Spleen (tissue), 11 donors: ENCODE results near the gene S1PR3. TPM values are rescaled to one million over a fixed set of nuclear protein-coding genes. Genes with fewer than 3 reads are reported as not detected.

ENCODE experiments used
- DNase-seq: peaks from one replicate; pipeline ENCODE4 v3.0.0-alpha.2; 2020
- H3K27ac ChIP-seq, 8 donors: fragments of 200-600 bp; sonication (generic) in 7 of 8; 1 replicate in 4 of 8; 2 replicates in 4 of 8; pipeline versions ENCODE4 v1.5.0 to v1.8.0; 2016 to 2021; ENCODE audit warnings: inconsistent platforms in 4 of 8, mild to moderate bottlenecking in 4 of 8, moderate library complexity in 1 of 8
- H3K27me3 ChIP-seq, 7 donors: fragments of 200-600 bp; sonication (generic) in 6 of 7; replicated peaks in 1 of 7; 1 replicate in 4 of 7; 2 replicates in 3 of 7; pipeline versions ENCODE4 v1.5.0 to v1.8.0; 2016 to 2021; ENCODE audit warnings: inconsistent platforms in 3 of 7, mild to moderate bottlenecking in 1 of 7
- H3K36me3 ChIP-seq, 6 donors: fragments of 200-600 bp; sonication (generic) in 5 of 6; 1 replicate in 4 of 6; 2 replicates in 2 of 6; pipeline versions ENCODE4 v1.5.0 to v1.8.0; 2016 to 2021; ENCODE audit warnings: inconsistent platforms in 2 of 6
- H3K4me1 ChIP-seq, 6 donors: fragments of 200-600 bp; sonication (generic) in 5 of 6; 1 replicate in 3 of 6; 2 replicates in 3 of 6; pipeline versions ENCODE4 v1.5.0 to v1.8.0; 2016 to 2021; ENCODE audit warnings: inconsistent platforms in 3 of 6
- H3K4me3 ChIP-seq, 8 donors: fragments of 200-600 bp; sonication (generic) in 7 of 8; 1 replicate in 4 of 8; 2 replicates in 4 of 8; pipeline versions ENCODE4 v1.5.0 to v1.8.0; 2016 to 2021; ENCODE audit warnings: inconsistent platforms in 4 of 8, mild to moderate bottlenecking in 4 of 8, moderate library complexity in 2 of 8
- H3K9me3 ChIP-seq, 8 donors: fragments of 200-600 bp; sonication (generic) in 7 of 8; 1 replicate in 4 of 8; 2 replicates in 4 of 8; pipeline versions ENCODE4 v1.5.0 to v1.8.0; 2016 to 2021; ENCODE audit warnings: inconsistent platforms in 4 of 8
- CTCF ChIP-seq, 11 experiments: fragments of 200-600 bp in 7 of 11; fragments of 450-650 bp in 4 of 11; sonication (generic) in 4 of 11; IDR thresholded peaks in 8 of 11; conservative IDR thresholded peaks in 3 of 11; 1 replicate in 7 of 11; 2 replicates in 4 of 11; pipeline versions ENCODE4 v1.4.0 to v1.8.0; 2016 to 2021; ENCODE audit warnings: antibody characterized with exemption in 11 of 11, inconsistent platforms in 4 of 11, mild to moderate bottlenecking in 1 of 11
- POLR2A ChIP-seq, 3 donors: fragments of 450-650 bp; IDR thresholded peaks; one replicate each; pipeline ENCODE4 v1.5.1; 2017; ENCODE audit warnings: antibody characterized with exemption in 3 of 3, mild to moderate bottlenecking in 1 of 3
- POLR2AphosphoS5 ChIP-seq, 3 donors: sonication (generic); formaldehyde crosslinking; IDR thresholded peaks; one replicate each; pipeline ENCODE4 v1.5.1; 2017; ENCODE audit warnings: antibody characterized with exemption in 3 of 3
- WGBS, 5 donors: extraction: QIAGEN DNeasy Blood & Tissue Kit in 3 of 5; methylation state at CpG; one replicate each; pipeline versions ENCODE4 v1.1.5 to v1.1.7; 2013 to 2018; 5-methylcytosine and 5-hydroxymethylcytosine counted together
- intact Hi-C: fragments of 100-400 bp; cut with DNase I; formaldehyde crosslinking; loops from one replicate; pipeline ENCODE4 v1.15.0; 2023; ENCODE audit warnings: low total_unique reads
- polyA plus RNA-seq, 3 donors: library from polyadenylated mRNA; stranded (reverse); fragments of 200-250 nt; gene quantifications; one replicate each; pipeline ENCODE4 v1.2.1, GENCODE V29; 2013
- total RNA-seq, 7 donors: library from RNA; depleted of rRNA in 3 of 7; stranded (reverse); fragments of >200 nt in 3 of 7; fragmentation: NEBNext Ultra II Directional in 4 of 7; extraction: Animal tissue kit (Norgen Biotek cat#: 25700) in 4 of 7; gene quantifications; one replicate each; pipeline versions ENCODE4 v1.1.0 to v1.2.1, GENCODE V29; 2016 to 2021
- donor health status: healthy with polysubstance abuse.
- donor health status: DM: no; HTN: no; CAD: no; lungs with moderate emphysema.
- donor health status: DM: no; HTN: no; CAD: no.
- donor health status: Bipolar disorder and iron deficiency.
- donor health status: healthy.
- donor health status: DM: no; HTN: no; CAD: no.
- donor health status: DM: yes; HTN: yes; CAD: no.

The S1PR3 gene
- total and polyA plus RNA-seq, 10 donors, result 6.4 to 50.9 (median 34.3) TPM

- Histone ChIP-seq H3K4me3 (no peak overlapping the region), H3K27ac (no peak overlapping the region), H3K27me3 (peaks cover 0 to 5% (median 0%) of the 10 kb centered on the region in 7 donors), H3K36me3 (no peaks in the 10 kb centered on the region), H3K9me3 (peaks cover 0 to 2% (median 0%) of the 10 kb centered on the region in 8 donors), H3K4me1 (no peaks in the 10 kb centered on the region)
- intact Hi-C loops, result no loop called here
- no peak for TF ChIP-seq POLR2A (IDR thresholded peaks at IDR 0.05)
- no peak for TF ChIP-seq POLR2AphosphoS5 (IDR thresholded peaks at IDR 0.05)
- no peak for TF ChIP-seq CTCF (IDR thresholded peaks at IDR 0.05 in 8 of 11, conservative IDR thresholded peaks at IDR 0.05 in 3 of 11)
- WGBS, 5 donors, result 62 to 74% (median 72%) methylated on average over 8 of the region's 8 CpGs
- no peak for DNase-seq
These were observed 15.0 kb upstream of the S1PR3 start for GRCh38 chr9:88975966-88976889.

- intact Hi-C loops, result no loop called here
- Histone ChIP-seq H3K4me3 (no peak overlapping the region), H3K27ac (no peak overlapping the region), H3K36me3 (no peaks in the 10 kb centered on the region), H3K9me3 (peaks cover 0 to 9% (median 0%) of the 10 kb centered on the region in 8 donors), H3K27me3 (peaks cover 0 to 5% (median 0%) of the 10 kb centered on the region in 7 donors), H3K4me1 (no peaks in the 10 kb centered on the region)
- 84 to 95% (median 85%) methylated on average over 5 of the region's 5 CpGs for WGBS, 5 donors
- TF ChIP-seq POLR2AphosphoS5 (IDR thresholded peaks at IDR 0.05), result no peak
- TF ChIP-seq POLR2A (IDR thresholded peaks at IDR 0.05), result no peak
- TF ChIP-seq CTCF (IDR thresholded peaks at IDR 0.05 in 8 of 11, conservative IDR thresholded peaks at IDR 0.05 in 3 of 11), result no peak
- no peak for DNase-seq
These were observed 14.4 kb upstream of the S1PR3 start for GRCh38 chr9:88976890-88977257.

- no peak for DNase-seq
- H3K4me1 ChIP-seq, result no peaks in the 10 kb centered on the region
- H3K27ac ChIP-seq, result no peak overlapping the region
- H3K36me3 ChIP-seq, result no peaks in the 10 kb centered on the region
- no peak for TF ChIP-seq POLR2A (IDR thresholded peaks at IDR 0.05)
- TF ChIP-seq POLR2AphosphoS5 (IDR thresholded peaks at IDR 0.05), result no peak
- TF ChIP-seq CTCF (IDR thresholded peaks at IDR 0.05 in 8 of 11, conservative IDR thresholded peaks at IDR 0.05 in 3 of 11), result no peak
- intact Hi-C loops, result no loop called here
- WGBS, 5 donors, result 69 to 77% (median 73%) methylated on average over 5 of the region's 5 CpGs
- peaks cover 0 to 5% (median 0%) of the 10 kb centered on the region in 7 donors for H3K27me3 ChIP-seq
- peaks cover 0 to 13% (median 0%) of the 10 kb centered on the region in 8 donors for H3K9me3 ChIP-seq
- H3K4me3 ChIP-seq, result no peak overlapping the region
These were observed 13.2 kb upstream of the S1PR3 start for GRCh38 chr9:88978034-88978433.

- H3K9me3 ChIP-seq, result peaks cover 0 to 13% (median 0%) of the 10 kb centered on the region in 8 donors
- H3K27ac ChIP-seq, result no peak overlapping the region
- WGBS, 5 donors, result 61 to 87% (median 80%) methylated on average over 2 of the region's 2 CpGs
- intact Hi-C loops, result no loop called here
- no peak for DNase-seq
- TF ChIP-seq POLR2A (IDR thresholded peaks at IDR 0.05), result no peak
- TF ChIP-seq POLR2AphosphoS5 (IDR thresholded peaks at IDR 0.05), result no peak
- TF ChIP-seq CTCF (IDR thresholded peaks at IDR 0.05 in 8 of 11, conservative IDR thresholded peaks at IDR 0.05 in 3 of 11), result no peak
- peaks cover 0 to 7% (median 0%) of the 10 kb centered on the region in 7 donors for H3K27me3 ChIP-seq
- no peaks in the 10 kb centered on the region for H3K4me1 ChIP-seq
- H3K4me3 ChIP-seq, result no peak overlapping the region
- H3K36me3 ChIP-seq, result no peaks in the 10 kb centered on the region
These were observed 12.2 kb upstream of the S1PR3 start for GRCh38 chr9:88979021-88979420.
